ENCODE measurements around the gene NCKAP5L. TPM values are rescaled to one million over a fixed set of nuclear protein-coding genes. Genes with fewer than 3 reads are reported as not detected.

NCKAP5L gene
- total and polyA plus RNA-seq, 9 of the 15 experiments (the other 6 are each of a cell fraction or from before 2014, with no cell fraction given): 0.01 to 14.4 (median 3.7) TPM

DNA sequence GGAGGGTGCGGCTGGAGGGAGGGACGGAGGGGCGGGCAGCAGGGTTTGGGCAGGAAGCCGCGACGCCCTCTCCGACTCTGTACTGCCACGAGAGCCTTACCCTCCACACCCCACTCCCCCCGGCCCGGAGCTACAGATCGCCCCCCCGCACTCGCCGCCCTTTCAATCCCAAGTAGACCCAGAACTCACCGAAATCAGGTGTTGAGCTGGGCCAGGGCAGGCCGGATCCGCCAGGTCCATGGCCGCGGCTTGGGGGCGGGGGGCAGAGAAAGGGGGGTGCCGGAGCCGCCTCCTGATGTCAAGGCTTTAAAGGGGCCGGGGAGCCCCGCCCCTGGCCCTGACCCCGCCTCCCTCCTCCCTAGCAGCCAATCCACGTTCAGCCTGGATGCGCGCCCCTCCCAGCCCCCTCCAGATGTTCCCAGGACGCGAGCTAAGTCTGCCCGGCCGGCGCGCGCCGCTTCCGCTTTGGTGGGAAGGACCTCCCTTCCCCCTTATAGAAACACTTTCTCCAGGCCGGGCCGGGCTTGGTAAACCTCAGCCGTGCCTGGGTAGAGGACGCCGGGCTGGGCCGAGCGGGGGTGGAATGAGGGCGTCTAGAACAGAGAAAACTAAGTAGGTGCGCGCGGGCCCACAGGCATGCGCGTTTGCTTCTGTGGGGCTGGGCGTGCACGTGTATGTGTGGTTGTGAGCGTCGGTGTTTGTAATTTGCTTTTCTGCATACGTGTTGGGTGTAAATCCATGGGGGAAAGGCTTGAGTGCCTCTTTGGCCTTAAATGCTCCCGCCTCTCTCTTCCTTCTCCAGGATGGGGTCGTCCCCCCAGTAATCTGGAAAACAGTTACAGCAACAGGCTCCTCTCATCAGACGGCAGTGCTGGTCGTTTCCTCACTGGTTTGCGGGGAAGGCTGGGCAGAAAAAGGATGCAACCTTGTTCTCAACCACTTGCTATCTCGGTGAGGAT, at the start of gene NCKAP5L (continued):
- peak in 1 of 2 experiments; percentile 71; a peak in 2 of 4 replicates for TF ChIP-seq FOXK2 (conservative IDR thresholded peaks at IDR 0.05 in 1 of 2, IDR thresholded peaks at IDR 0.05 in 1 of 2; ENCODE audit: low read depth in 2 of 2)
- TF ChIP-seq SP1 (CRISPR knock-in tag; IDR thresholded peaks at IDR 0.05): peak; percentile 75
- TF ChIP-seq PCBP2 (IDR thresholded peaks at IDR 0.05; ENCODE audit: low read depth, low read length, poor library complexity, severe bottlenecking): no peak
- TF ChIP-seq SIX5 (IDR thresholded peaks at IDR 0.05; ENCODE audit: borderline replicate concordance in 1 of 2, insufficient read depth in 1 of 2, low read depth in 1 of 2, low read length in 2 of 2): no peak
- peak; percentile 90; the same call in 1 of the 2 replicates for TF ChIP-seq ZNF224 (CRISPR knock-in tag; IDR thresholded peaks at IDR 0.05)
- TF ChIP-seq, protein P1, sequence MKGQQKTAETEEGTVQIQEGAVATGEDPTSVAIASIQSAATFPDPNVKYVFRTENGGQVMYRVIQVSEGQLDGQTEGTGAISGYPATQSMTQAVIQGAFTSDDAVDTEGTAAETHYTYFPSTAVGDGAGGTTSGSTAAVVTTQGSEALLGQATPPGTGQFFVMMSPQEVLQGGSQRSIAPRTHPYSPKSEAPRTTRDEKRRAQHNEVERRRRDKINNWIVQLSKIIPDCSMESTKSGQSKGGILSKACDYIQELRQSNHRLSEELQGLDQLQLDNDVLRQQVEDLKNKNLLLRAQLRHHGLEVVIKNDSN (CRISPR knock-in tag; IDR thresholded peaks at IDR 0.05): peak; percentile 50; the same call in 1 of the 2 replicates
- peak; percentile 85 for TF ChIP-seq EGR1 (conservative IDR thresholded peaks at IDR 0.05)
- no peak for TF ChIP-seq ZNF592 (IDR thresholded peaks at IDR 0.05)
- 0 out of 2 replicates have a peak, but pooled peaks have one; percentile 18 for TF ChIP-seq SRSF1 (IDR thresholded peaks at IDR 0.05; ENCODE audit: low read depth, low read length)
- TF ChIP-seq KDM5B (IDR thresholded peaks at IDR 0.05; ENCODE audit: insufficient replicate concordance, low read depth, low read length): peak; percentile 55
- TF ChIP-seq, protein P2, sequence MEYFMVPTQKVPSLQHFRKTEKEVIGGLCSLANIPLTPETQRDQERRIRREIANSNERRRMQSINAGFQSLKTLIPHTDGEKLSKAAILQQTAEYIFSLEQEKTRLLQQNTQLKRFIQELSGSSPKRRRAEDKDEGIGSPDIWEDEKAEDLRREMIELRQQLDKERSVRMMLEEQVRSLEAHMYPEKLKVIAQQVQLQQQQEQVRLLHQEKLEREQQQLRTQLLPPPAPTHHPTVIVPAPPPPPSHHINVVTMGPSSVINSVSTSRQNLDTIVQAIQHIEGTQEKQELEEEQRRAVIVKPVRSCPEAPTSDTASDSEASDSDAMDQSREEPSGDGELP (CRISPR knock-in tag; IDR thresholded peaks at IDR 0.05; ENCODE audit: borderline replicate concordance): peak; percentile 93
- TF ChIP-seq ZNF75A (CRISPR knock-in tag; IDR thresholded peaks at IDR 0.05): no peak
- no peak for TF ChIP-seq NCOA2 (IDR thresholded peaks at IDR 0.05; ENCODE audit: partially characterized antibody in 2 of 2)
- 0 out of 2 replicates have a peak, but pooled peaks have one; percentile 75 for TF ChIP-seq ZBTB43 (CRISPR knock-in tag; IDR thresholded peaks at IDR 0.05)
- TF ChIP-seq ZFX (CRISPR knock-in tag; IDR thresholded peaks at IDR 0.05): peak; percentile 78
- TF ChIP-seq LEF1 (IDR thresholded peaks at IDR 0.05): 0 out of 2 replicates have a peak, but pooled peaks have one; percentile 18

All from K562 (cell line).